Hematopoietic multipotent progenitor cell treated with erythropoietin and hydrocortisone succinate and interleukin-3 and kit ligand, for 6 days (in vitro differentiated cells): ENCODE measurements around the gene TREML2.

Experiments
- DNase-seq: peaks from one replicate; pipeline ENCODE4 v3.0.0-alpha.2; 2015

Gene TREML2

GRCh38 chr6:41174610-41175009 lies 26.3 kb downstream of the TREML2 start:
- DNase-seq = no peak

GRCh38 chr6:41171908-41172307 lies 29.0 kb downstream of the TREML2 start:
- peak; percentile 16 for DNase-seq

GRCh38 chr6:41170547-41171160 lies 30.3 kb downstream of the TREML2 start:
- no peak for DNase-seq

- peak; percentile 65 for DNase-seq
Observed at GRCh38 chr6:41167173-41167963, 33.6 kb downstream of the TREML2 start.

- DNase-seq = no peak
Observed at GRCh38 chr6:41164551-41165120, 36.3 kb downstream of the TREML2 start.

- DNase-seq = no peak
Observed at GRCh38 chr6:41163419-41163717, 37.6 kb downstream of the TREML2 start.

- DNase-seq = no peak
Observed at GRCh38 chr6:41162687-41163418, 38.1 kb downstream of the TREML2 start, which contains the start of gene TREM2. TSS of gene TREM2 (minus strand) at chr6:41163116. CDS start at chr6:41163082, 34 bp downstream.

- no peak for DNase-seq
Observed at GRCh38 chr6:41161851-41162552, 38.9 kb downstream of the TREML2 start.

GRCh38 chr6:41161380-41161779 lies 39.6 kb downstream of the TREML2 start:
- no peak for DNase-seq

GRCh38 chr6:41160933-41161332 lies 40.0 kb downstream of the TREML2 start:
- DNase-seq = no peak

- no peak for DNase-seq
Observed at GRCh38 chr6:41159415-41160082, 41.4 kb downstream of the TREML2 start.

GRCh38 chr6:41157323-41157722 lies 43.6 kb downstream of the TREML2 start:
- DNase-seq = no peak

GRCh38 chr6:41156771-41157170 lies 44.2 kb downstream of the TREML2 start:
- no peak for DNase-seq

GRCh38 chr6:41156001-41156400 lies 44.9 kb downstream of the TREML2 start:
- DNase-seq = no peak

GRCh38 chr6:41155132-41155805 lies 45.7 kb downstream of the TREML2 start:
- DNase-seq = no peak

- no peak for DNase-seq
Observed at GRCh38 chr6:41153992-41154625, 46.8 kb downstream of the TREML2 start, which contains the start of gene TREML1. TSS of gene TREML1 (minus strand) at chr6:41154347. CDS start at chr6:41154288, 59 bp downstream.

GRCh38 chr6:41153451-41153850 lies 47.5 kb downstream of the TREML2 start:
- DNase-seq = no peak

GRCh38 chr6:41150671-41151070 lies 50.3 kb downstream of the TREML2 start:
- DNase-seq = no peak

- DNase-seq = no peak
Observed at GRCh38 chr6:41147917-41148316, 53.0 kb downstream of the TREML2 start.
